AG04449 (cell line): ENCODE results near the gene AGPS.

Experiments
- CTCF ChIA-PET: fragments of 350-600 bp; formaldehyde crosslinking; extraction: SDS; loops from one replicate; lab custom pipeline; 2021; ENCODE audit warnings: antibody characterized with exemption; lab: Yijun Ruan, JAX
- POLR2A ChIA-PET: fragments of 400-600, 350-600 bp; formaldehyde crosslinking; extraction: SDS; loops from one replicate; lab custom pipeline; 2020; ENCODE audit warnings: antibody characterized with exemption, inconsistent platforms; lab: Yijun Ruan, JAX
- DNase-seq: peaks from one replicate; pipeline ENCODE4 v3.0.0-alpha.2; 2010; ENCODE audit warnings: low read depth, low spot score
- H3K4me3 ChIP-seq: 2 replicates; pipeline ENCODE4 v1.5.1; 2011; ENCODE audit warnings: low read depth, mild to moderate bottlenecking, control low read depth, low read length
- CTCF ChIP-seq: IDR thresholded peaks from one replicate; pipeline ENCODE4 v1.5.1; 2011; ENCODE audit warnings: mild to moderate bottlenecking, moderate library complexity, low read length, control low read depth, inconsistent platforms; ENCODE audit not compliant: insufficient read depth; ENCODE audit errors: missing control alignments

AGPS gene

DNA sequence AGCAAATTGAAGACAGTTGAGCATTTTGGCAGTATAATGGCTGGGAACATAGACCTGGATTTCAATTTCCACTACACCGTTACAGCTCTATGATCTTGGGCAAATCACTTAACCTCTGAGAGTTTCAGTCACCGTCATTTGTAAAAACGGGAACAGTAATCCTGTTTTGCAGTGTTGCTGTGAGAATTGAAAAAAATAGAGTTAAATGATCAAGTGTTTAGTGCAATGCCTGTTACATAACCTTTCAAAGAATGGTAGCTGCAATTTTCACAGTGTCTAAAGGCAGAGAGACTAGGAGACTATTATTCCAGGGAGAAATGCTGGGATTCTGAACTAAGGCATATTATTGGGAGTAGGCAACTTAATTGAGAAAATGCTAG lies 2.0 kb downstream of the AGPS start:
- no peak for DNase-seq
- no peak for TF ChIP-seq CTCF
- ChIA-PET CTCF (interaction anchor here (2.0 to 5.4 kb wide), 4 partner anchors 10 to 231 kb away, joined by 5 to 46 read pairs (median 13); no protein-coding TSS in a partner anchor), POLR2A (interaction anchor here (1.4 kb wide), 1 partner anchor 10 kb away, joined by 7 read pairs; no protein-coding TSS in a partner anchor)
- no peak overlapping the region for H3K4me3 ChIP-seq

DNA sequence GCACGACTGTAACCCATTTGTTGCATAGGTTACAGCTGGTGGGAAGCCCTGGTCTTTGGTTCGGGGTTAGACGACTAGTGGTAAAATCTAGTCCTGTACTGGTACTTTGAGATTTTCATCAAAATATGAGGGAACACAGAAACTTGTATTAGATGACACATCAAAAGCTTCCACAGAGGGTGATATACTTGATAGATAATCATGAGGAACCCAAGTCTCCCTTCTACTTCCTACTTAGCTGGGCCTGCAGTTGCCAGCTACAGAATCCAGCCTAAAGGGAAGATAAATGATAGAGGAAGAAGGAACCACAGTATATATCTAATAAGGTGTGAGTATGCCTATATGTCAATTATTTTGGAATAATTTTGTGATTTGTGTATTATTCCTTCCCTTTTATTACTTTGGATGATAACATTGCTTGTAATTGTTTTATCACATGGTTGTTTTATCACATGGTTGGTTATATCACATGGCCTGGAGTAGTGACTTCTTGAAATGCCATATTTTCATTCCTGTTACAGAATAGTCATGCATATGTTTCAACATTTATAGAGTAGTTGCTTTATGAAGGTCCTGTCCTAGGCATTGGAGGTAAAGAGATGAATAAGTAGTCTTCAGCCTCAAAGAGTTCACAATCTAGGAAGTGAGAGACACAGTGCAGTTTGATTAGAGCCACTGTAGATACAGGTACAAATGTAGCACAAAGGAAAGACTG lies 2.9 kb downstream of the AGPS start:
- POLR2A ChIA-PET, result no interaction called here
- CTCF ChIA-PET, result interaction anchor here (1.1 to 5.4 kb wide), 3 partner anchors 11 to 61 kb away, joined by 3 to 46 read pairs (median 7); no protein-coding TSS in a partner anchor

GRCh38 chr2:177396703-177397460 lies 4.3 kb downstream of the AGPS start:
- peak overlapping the region; percentile 12; the same call in 1 of the 2 replicates for H3K4me3 ChIP-seq
- no peak for TF ChIP-seq CTCF
- POLR2A ChIA-PET, result no interaction called here
- CTCF ChIA-PET, result interaction anchor here (0.6 kb wide), 1 partner anchor 934 kb away, joined by 3 read pairs; no protein-coding TSS in a partner anchor
- DNase-seq, result peak; percentile 16

More for the DNA sequence above, 2.9 kb downstream of the AGPS start:
- DNase-seq, result no peak
- no peak for TF ChIP-seq CTCF
- no peak overlapping the region for H3K4me3 ChIP-seq

GRCh38 chr2:177397481-177398289 lies 5.1 kb downstream of the AGPS start:
- ChIA-PET POLR2A (interaction anchor here (0.8 kb wide), 1 partner anchor 15 kb away, joined by 3 read pairs; no protein-coding TSS in a partner anchor), CTCF (interaction anchor here (0.6 to 1.4 kb wide), 4 partner anchors 18 to 935 kb away, joined by 3 to 5 read pairs (median 4); no protein-coding TSS in a partner anchor)
- peak; percentile 71 for DNase-seq
- H3K4me3 ChIP-seq, result no peak overlapping the region
- TF ChIP-seq CTCF, result no peak

GRCh38 chr2:177398290-177398683 lies 5.7 kb downstream of the AGPS start:
- CTCF ChIA-PET, result interaction anchor here (0.9 to 1.4 kb wide), 3 partner anchors 18 to 234 kb away, joined by 4 to 5 read pairs (median 5); no protein-coding TSS in a partner anchor
- no peak for TF ChIP-seq CTCF
- DNase-seq, result no peak
- H3K4me3 ChIP-seq, result no peak overlapping the region
- POLR2A ChIA-PET, result interaction anchor here (0.8 kb wide), 1 partner anchor 14 kb away, joined by 3 read pairs; no protein-coding TSS in a partner anchor
